Stimulated activated CD4-positive, alpha-beta T cell treated with anti-CD3 and anti-CD28 coated beads, Interleukin-4, amount 100 ng/mL, for 4 hours (primary cell): Measurements from ENCODE around the gene ACBD4.

Experiments used
- DNase-seq, 2 experiments: peaks; one replicate each; pipeline ENCODE4 v3.0.0-alpha.2; 2020

The ACBD4 gene

GRCh38 chr17:45161288-45162024 lies 26.0 kb downstream of the ACBD4 start, which contains the start of gene HEXIM2:
HEXIM2 (plus strand) TSS chr17:45161875; CDS start chr17:45162794, 919 bp downstream.
- peak; percentile 95 to 98 for DNase-seq

- DNase-seq: no peak
Measured at GRCh38 chr17:45162025-45162687, 26.7 kb downstream of the ACBD4 start.

- no peak for DNase-seq
Measured at GRCh38 chr17:45164734-45165269, 29.3 kb downstream of the ACBD4 start.

GRCh38 chr17:45168991-45169752 lies 33.7 kb downstream of the ACBD4 start:
- no peak for DNase-seq

- DNase-seq: no peak
Measured at GRCh38 chr17:45170280-45170930, 34.9 kb downstream of the ACBD4 start.

GRCh38 chr17:45170931-45171337 lies 35.4 kb downstream of the ACBD4 start:
- DNase-seq: no peak

- DNase-seq: no peak
Measured at GRCh38 chr17:45171338-45172231, 36.1 kb downstream of the ACBD4 start.

- no peak for DNase-seq
Measured at GRCh38 chr17:45172232-45172540, 36.7 kb downstream of the ACBD4 start.

- peak; percentile 42 to 46 for DNase-seq
Measured at GRCh38 chr17:45172541-45173286, 37.2 kb downstream of the ACBD4 start.

- DNase-seq: no peak
Measured at GRCh38 chr17:45175759-45176115, 40.2 kb downstream of the ACBD4 start.

- no peak for DNase-seq
Measured at GRCh38 chr17:45177563-45177962, 42.1 kb downstream of the ACBD4 start.

- DNase-seq: no peak
Measured at GRCh38 chr17:45184144-45184543, 48.7 kb downstream of the ACBD4 start.

GRCh38 chr17:45186801-45187354 lies 51.4 kb downstream of the ACBD4 start:
- DNase-seq: no peak

- DNase-seq: no peak
Measured at GRCh38 chr17:45189009-45189408, 53.5 kb downstream of the ACBD4 start.

GRCh38 chr17:45190503-45191255 lies 55.2 kb downstream of the ACBD4 start:
- no peak for DNase-seq
